ENCODE data around the gene CCNA2. TPM values are rescaled to one million over a fixed set of nuclear protein-coding genes. Genes with fewer than 3 reads are reported as not detected.
A peak's percentile ranks its signal among the peaks of the same experiment; 100 is the strongest.

Gene CCNA2
- polyA plus RNA-seq, 3 donors, result 0.20 to 0.23 TPM; not detected in 1

DNA sequence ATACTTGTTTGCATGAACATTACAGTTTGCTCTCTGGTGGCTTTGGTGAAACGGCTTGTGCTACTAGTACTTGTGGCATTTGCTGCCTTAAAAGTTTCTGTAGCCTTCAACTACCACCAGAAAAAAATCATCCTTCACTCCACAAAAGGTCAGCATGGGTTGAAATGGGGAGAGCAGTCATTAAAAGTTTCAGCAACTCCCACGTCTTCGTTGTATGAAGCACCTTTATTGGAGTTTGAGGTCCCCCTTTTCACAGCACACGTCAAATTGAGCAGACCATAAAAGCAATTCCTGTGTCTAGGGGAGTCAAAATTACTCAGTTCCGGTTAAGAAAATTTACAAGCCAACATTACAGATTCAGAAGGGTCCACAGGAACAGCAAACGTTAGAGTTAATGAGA, 23.0 kb upstream of the CCNA2 start:
- Histone ChIP-seq H3K4me1 (ENCODE audit: control insufficient read depth in 1 of 2, insufficient read depth in 2 of 2, low read length in 2 of 2) (no peaks in the 10 kb centered on the region), H3K36me3 (replicated peaks in 1 of 2; ENCODE audit: control insufficient read depth in 1 of 2, insufficient read depth in 2 of 2, low read length in 2 of 2) (peaks cover 15 to 42% of the 10 kb centered on the region in 2 donors), H3K9ac (ENCODE audit: insufficient read depth, low read length, poor library complexity, severe bottlenecking) (no peak overlapping the region), H3K9me3 (replicated peaks in 1 of 2; ENCODE audit: control insufficient read depth in 1 of 2, insufficient read depth in 1 of 2, low read length in 2 of 2) (no peaks in the 10 kb centered on the region), H3K4me3 (replicated peaks in 1 of 3; ENCODE audit: low read depth in 2 of 3, low read length in 3 of 3) (no peak overlapping the region), H4K20me1 (ENCODE audit: insufficient read depth, low read length) (no peaks in the 10 kb centered on the region), H3K79me2 (ENCODE audit: insufficient read depth, low read length) (no peaks in the 10 kb centered on the region), H2AFZ (ENCODE audit: insufficient read depth, low read depth, low read length, poor library complexity, severe bottlenecking) (no peak overlapping the region), H3K4me2 (replicated peaks; ENCODE audit: extremely low read depth, low read length, poor library complexity, severe bottlenecking) (no peak overlapping the region), H3K27ac (ENCODE audit: low read depth in 1 of 2, low read length in 2 of 2) (no peak overlapping the region), H3K27me3 (ENCODE audit: control insufficient read depth in 2 of 2, insufficient read depth in 2 of 2, low read length in 2 of 2) (no peaks in the 10 kb centered on the region)
- WGBS (ENCODE audit: insufficient coverage), result no CpG with 5 or more reads among the region's 6 CpGs
- H3K4me1 Mint-ChIP-seq, result no peaks in the 10 kb centered on the region
- no peaks in the 10 kb centered on the region for H3K27me3 Mint-ChIP-seq (ENCODE audit: low read depth in 3 of 3)
- DNase-seq, result no peak
- H3K4me3 Mint-ChIP-seq, result no peak overlapping the region
- H3K27ac Mint-ChIP-seq, result peak overlapping the region in 1 of 7 donors; percentile 13
- peaks cover 33 to 40% of the 10 kb centered on the region in 2 donors for H3K36me3 Mint-ChIP-seq
- intact Hi-C loops (cut with micrococcal nuclease), result no loop called here
- TF ChIP-seq, protein P1, sequence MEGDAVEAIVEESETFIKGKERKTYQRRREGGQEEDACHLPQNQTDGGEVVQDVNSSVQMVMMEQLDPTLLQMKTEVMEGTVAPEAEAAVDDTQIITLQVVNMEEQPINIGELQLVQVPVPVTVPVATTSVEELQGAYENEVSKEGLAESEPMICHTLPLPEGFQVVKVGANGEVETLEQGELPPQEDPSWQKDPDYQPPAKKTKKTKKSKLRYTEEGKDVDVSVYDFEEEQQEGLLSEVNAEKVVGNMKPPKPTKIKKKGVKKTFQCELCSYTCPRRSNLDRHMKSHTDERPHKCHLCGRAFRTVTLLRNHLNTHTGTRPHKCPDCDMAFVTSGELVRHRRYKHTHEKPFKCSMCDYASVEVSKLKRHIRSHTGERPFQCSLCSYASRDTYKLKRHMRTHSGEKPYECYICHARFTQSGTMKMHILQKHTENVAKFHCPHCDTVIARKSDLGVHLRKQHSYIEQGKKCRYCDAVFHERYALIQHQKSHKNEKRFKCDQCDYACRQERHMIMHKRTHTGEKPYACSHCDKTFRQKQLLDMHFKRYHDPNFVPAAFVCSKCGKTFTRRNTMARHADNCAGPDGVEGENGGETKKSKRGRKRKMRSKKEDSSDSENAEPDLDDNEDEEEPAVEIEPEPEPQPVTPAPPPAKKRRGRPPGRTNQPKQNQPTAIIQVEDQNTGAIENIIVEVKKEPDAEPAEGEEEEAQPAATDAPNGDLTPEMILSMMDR (IDR thresholded peaks at IDR 0.05), result no peak
- H3K9me3 Mint-ChIP-seq, result no peaks in the 10 kb centered on the region

DNA sequence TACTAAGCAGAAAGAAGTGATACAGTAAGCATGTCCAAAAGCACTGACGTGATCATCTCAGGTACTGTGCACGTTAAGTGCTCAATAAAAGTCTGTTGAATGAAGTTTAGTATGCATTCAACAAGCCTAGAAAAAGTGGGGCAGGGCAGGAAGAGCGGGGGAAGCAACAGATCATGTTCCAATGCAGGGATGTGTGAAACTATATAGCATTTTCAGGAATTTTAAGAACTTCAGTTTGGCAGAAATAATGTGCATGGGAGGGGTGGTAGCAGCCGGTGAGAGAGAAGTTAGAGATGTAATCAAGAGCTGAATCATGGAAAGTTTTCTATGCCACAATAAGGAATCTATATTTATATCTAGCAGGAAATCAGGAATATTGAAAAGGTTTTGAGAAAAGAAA, 19.2 kb upstream of the CCNA2 start:
- H3K9ac ChIP-seq (ENCODE audit: insufficient read depth, low read length, poor library complexity, severe bottlenecking), result no peak overlapping the region
- H3K4me1 ChIP-seq (ENCODE audit: control insufficient read depth in 1 of 2, insufficient read depth in 2 of 2, low read length in 2 of 2), result peaks cover 0 to 6% of the 10 kb centered on the region in 2 donors

More for the DNA sequence above, 19.2 kb upstream of the CCNA2 start:
- peaks cover 9 to 35% of the 10 kb centered on the region in 2 donors for H3K36me3 ChIP-seq (replicated peaks in 1 of 2; ENCODE audit: control insufficient read depth in 1 of 2, insufficient read depth in 2 of 2, low read length in 2 of 2)
- intact Hi-C loops (cut with micrococcal nuclease), result no loop called here
- H3K4me3 Mint-ChIP-seq, result no peak overlapping the region
- WGBS (ENCODE audit: insufficient coverage), result 92% methylated on average over 3 of the region's 4 CpGs
- peaks cover 2% of the 10 kb centered on the region for H3K4me1 Mint-ChIP-seq
- H2AFZ ChIP-seq (ENCODE audit: insufficient read depth, low read depth, low read length, poor library complexity, severe bottlenecking), result no peak overlapping the region
- H3K36me3 Mint-ChIP-seq, result peaks cover 34 to 39% of the 10 kb centered on the region in 2 donors
- H3K4me3 ChIP-seq (replicated peaks in 1 of 3; ENCODE audit: low read depth in 2 of 3, low read length in 3 of 3), result no peak overlapping the region
- no peaks in the 10 kb centered on the region for H3K9me3 Mint-ChIP-seq
- H3K27me3 ChIP-seq (ENCODE audit: control insufficient read depth in 2 of 2, insufficient read depth in 2 of 2, low read length in 2 of 2), result no peaks in the 10 kb centered on the region
- H3K27ac Mint-ChIP-seq, result peak overlapping the region in 2 of 7 donors; percentile 1 to 52
- H3K9me3 ChIP-seq (replicated peaks in 1 of 2; ENCODE audit: control insufficient read depth in 1 of 2, insufficient read depth in 1 of 2, low read length in 2 of 2), result no peaks in the 10 kb centered on the region
- no peak overlapping the region for H3K4me2 ChIP-seq (replicated peaks; ENCODE audit: extremely low read depth, low read length, poor library complexity, severe bottlenecking)
- no peak for DNase-seq
- H4K20me1 ChIP-seq (ENCODE audit: insufficient read depth, low read length), result no peaks in the 10 kb centered on the region
- H3K79me2 ChIP-seq (ENCODE audit: insufficient read depth, low read length), result no peaks in the 10 kb centered on the region
- TF ChIP-seq, protein P1 (IDR thresholded peaks at IDR 0.05), result no peak
- no peaks in the 10 kb centered on the region for H3K27me3 Mint-ChIP-seq (ENCODE audit: low read depth in 3 of 3)
- H3K27ac ChIP-seq (ENCODE audit: low read depth in 1 of 2, low read length in 2 of 2), result no peak overlapping the region
